ENCODE measurements around the gene DST.

DST gene
- 7.0 to 15.0 (median 11.4) reads per million in 3 donors for total RNA-seq

GRCh38 chr6:56642366-56643261, at the start of gene DST:
TSS of gene DST (minus strand) at chr6:56642889.
- DNase-seq, result no peak
- no peaks in the 10 kb centered on the region for H3K27me3 ChIP-seq (replicated peaks; ENCODE audit: control insufficient read depth, insufficient read depth, low read length, poor library complexity, severe bottlenecking)
- H3K27ac ChIP-seq (ENCODE audit: insufficient read depth, low read length, poor library complexity, severe bottlenecking), result no peak within 1 kb of the TSS
- no peaks in the 10 kb centered on the region for H3K4me1 ChIP-seq (ENCODE audit: control insufficient read depth, insufficient read depth, low read length, poor library complexity, severe bottlenecking)
- no peaks in the 10 kb centered on the region for H3K9me3 ChIP-seq (ENCODE audit: control insufficient read depth, low read length)
- H3K36me3 ChIP-seq (ENCODE audit: control insufficient read depth, insufficient read depth, low read length), result no peaks in the 10 kb centered on the region
- no peak within 1 kb of the TSS for H3K4me3 ChIP-seq (ENCODE audit: insufficient read depth, low read depth, low read length, poor library complexity, severe bottlenecking)

GRCh38 chr6:56691814-56692213, 49.1 kb upstream of the DST start:
- no peaks in the 10 kb centered on the region for H3K27me3 ChIP-seq (replicated peaks; ENCODE audit: control insufficient read depth, insufficient read depth, low read length, poor library complexity, severe bottlenecking)
- H3K4me1 ChIP-seq (ENCODE audit: control insufficient read depth, insufficient read depth, low read length, poor library complexity, severe bottlenecking), result no peaks in the 10 kb centered on the region
- H3K27ac ChIP-seq (ENCODE audit: insufficient read depth, low read length, poor library complexity, severe bottlenecking), result no peak overlapping the region
- H3K9me3 ChIP-seq (ENCODE audit: control insufficient read depth, low read length), result no peaks in the 10 kb centered on the region
- DNase-seq, result no peak
- no peak overlapping the region for H3K4me3 ChIP-seq (ENCODE audit: insufficient read depth, low read depth, low read length, poor library complexity, severe bottlenecking)
- no peaks in the 10 kb centered on the region for H3K36me3 ChIP-seq (ENCODE audit: control insufficient read depth, insufficient read depth, low read length)

- H3K9me3 ChIP-seq (ENCODE audit: control insufficient read depth, low read length), result no peaks in the 10 kb centered on the region
- no peak overlapping the region for H3K27ac ChIP-seq (ENCODE audit: insufficient read depth, low read length, poor library complexity, severe bottlenecking)
- no peaks in the 10 kb centered on the region for H3K27me3 ChIP-seq (replicated peaks; ENCODE audit: control insufficient read depth, insufficient read depth, low read length, poor library complexity, severe bottlenecking)
- DNase-seq, result no peak
- H3K4me1 ChIP-seq (ENCODE audit: control insufficient read depth, insufficient read depth, low read length, poor library complexity, severe bottlenecking), result no peaks in the 10 kb centered on the region
- no peak overlapping the region for H3K4me3 ChIP-seq (ENCODE audit: insufficient read depth, low read depth, low read length, poor library complexity, severe bottlenecking)
- no peaks in the 10 kb centered on the region for H3K36me3 ChIP-seq (ENCODE audit: control insufficient read depth, insufficient read depth, low read length)
Measured at GRCh38 chr6:56691286-56691595, 48.6 kb upstream of the DST start.

GRCh38 chr6:56690519-56691285, 48.0 kb upstream of the DST start:
- H3K4me1 ChIP-seq (ENCODE audit: control insufficient read depth, insufficient read depth, low read length, poor library complexity, severe bottlenecking), result no peaks in the 10 kb centered on the region
- DNase-seq, result no peak
- H3K27me3 ChIP-seq (replicated peaks; ENCODE audit: control insufficient read depth, insufficient read depth, low read length, poor library complexity, severe bottlenecking), result no peaks in the 10 kb centered on the region
- no peaks in the 10 kb centered on the region for H3K9me3 ChIP-seq (ENCODE audit: control insufficient read depth, low read length)
- no peak overlapping the region for H3K4me3 ChIP-seq (ENCODE audit: insufficient read depth, low read depth, low read length, poor library complexity, severe bottlenecking)
- no peaks in the 10 kb centered on the region for H3K36me3 ChIP-seq (ENCODE audit: control insufficient read depth, insufficient read depth, low read length)
- no peak overlapping the region for H3K27ac ChIP-seq (ENCODE audit: insufficient read depth, low read length, poor library complexity, severe bottlenecking)

- no peak overlapping the region for H3K4me3 ChIP-seq (ENCODE audit: insufficient read depth, low read depth, low read length, poor library complexity, severe bottlenecking)
- H3K4me1 ChIP-seq (ENCODE audit: control insufficient read depth, insufficient read depth, low read length, poor library complexity, severe bottlenecking), result no peaks in the 10 kb centered on the region
- no peak for DNase-seq
- H3K27me3 ChIP-seq (replicated peaks; ENCODE audit: control insufficient read depth, insufficient read depth, low read length, poor library complexity, severe bottlenecking), result no peaks in the 10 kb centered on the region
- H3K27ac ChIP-seq (ENCODE audit: insufficient read depth, low read length, poor library complexity, severe bottlenecking), result no peak overlapping the region
- H3K36me3 ChIP-seq (ENCODE audit: control insufficient read depth, insufficient read depth, low read length), result no peaks in the 10 kb centered on the region
- no peaks in the 10 kb centered on the region for H3K9me3 ChIP-seq (ENCODE audit: control insufficient read depth, low read length)
Measured at GRCh38 chr6:56689663-56690062, 47.0 kb upstream of the DST start.

- DNase-seq, result no peak
- H3K27me3 ChIP-seq (replicated peaks; ENCODE audit: control insufficient read depth, insufficient read depth, low read length, poor library complexity, severe bottlenecking), result no peaks in the 10 kb centered on the region
- H3K4me3 ChIP-seq (ENCODE audit: insufficient read depth, low read depth, low read length, poor library complexity, severe bottlenecking), result no peak overlapping the region
- H3K27ac ChIP-seq (ENCODE audit: insufficient read depth, low read length, poor library complexity, severe bottlenecking), result no peak overlapping the region
- H3K4me1 ChIP-seq (ENCODE audit: control insufficient read depth, insufficient read depth, low read length, poor library complexity, severe bottlenecking), result no peaks in the 10 kb centered on the region
- H3K9me3 ChIP-seq (ENCODE audit: control insufficient read depth, low read length), result no peaks in the 10 kb centered on the region
- no peaks in the 10 kb centered on the region for H3K36me3 ChIP-seq (ENCODE audit: control insufficient read depth, insufficient read depth, low read length)
Measured at GRCh38 chr6:56689114-56689513, 46.4 kb upstream of the DST start.

GRCh38 chr6:56688521-56688920, 45.8 kb upstream of the DST start:
- no peak overlapping the region for H3K4me3 ChIP-seq (ENCODE audit: insufficient read depth, low read depth, low read length, poor library complexity, severe bottlenecking)
- H3K36me3 ChIP-seq (ENCODE audit: control insufficient read depth, insufficient read depth, low read length), result no peaks in the 10 kb centered on the region
- no peak overlapping the region for H3K27ac ChIP-seq (ENCODE audit: insufficient read depth, low read length, poor library complexity, severe bottlenecking)
- H3K9me3 ChIP-seq (ENCODE audit: control insufficient read depth, low read length), result no peaks in the 10 kb centered on the region
- no peak for DNase-seq
- no peaks in the 10 kb centered on the region for H3K27me3 ChIP-seq (replicated peaks; ENCODE audit: control insufficient read depth, insufficient read depth, low read length, poor library complexity, severe bottlenecking)
- H3K4me1 ChIP-seq (ENCODE audit: control insufficient read depth, insufficient read depth, low read length, poor library complexity, severe bottlenecking), result no peaks in the 10 kb centered on the region

GRCh38 chr6:56687551-56687950, 44.9 kb upstream of the DST start:
- Histone ChIP-seq H3K4me1 (ENCODE audit: control insufficient read depth, insufficient read depth, low read length, poor library complexity, severe bottlenecking) (no peaks in the 10 kb centered on the region), H3K9me3 (ENCODE audit: control insufficient read depth, low read length) (no peaks in the 10 kb centered on the region)

GRCh38 chr6:56686429-56686828, 43.7 kb upstream of the DST start:
- Histone ChIP-seq H3K4me3 (ENCODE audit: insufficient read depth, low read depth, low read length, poor library complexity, severe bottlenecking) (no peak overlapping the region), H3K27ac (ENCODE audit: insufficient read depth, low read length, poor library complexity, severe bottlenecking) (no peak overlapping the region), H3K27me3 (replicated peaks; ENCODE audit: control insufficient read depth, insufficient read depth, low read length, poor library complexity, severe bottlenecking) (no peaks in the 10 kb centered on the region), H3K36me3 (ENCODE audit: control insufficient read depth, insufficient read depth, low read length) (no peaks in the 10 kb centered on the region), H3K9me3 (ENCODE audit: control insufficient read depth, low read length) (no peaks in the 10 kb centered on the region), H3K4me1 (ENCODE audit: control insufficient read depth, insufficient read depth, low read length, poor library complexity, severe bottlenecking) (no peaks in the 10 kb centered on the region)
- DNase-seq, result no peak

More at GRCh38 chr6:56687551-56687950, 44.9 kb upstream of the DST start:
- Histone ChIP-seq H3K27me3 (replicated peaks; ENCODE audit: control insufficient read depth, insufficient read depth, low read length, poor library complexity, severe bottlenecking) (no peaks in the 10 kb centered on the region), H3K4me3 (ENCODE audit: insufficient read depth, low read depth, low read length, poor library complexity, severe bottlenecking) (no peak overlapping the region), H3K36me3 (ENCODE audit: control insufficient read depth, insufficient read depth, low read length) (no peaks in the 10 kb centered on the region), H3K27ac (ENCODE audit: insufficient read depth, low read length, poor library complexity, severe bottlenecking) (no peak overlapping the region)
- no peak for DNase-seq

GRCh38 chr6:56685994-56686393, 43.3 kb upstream of the DST start:
- H3K9me3 ChIP-seq (ENCODE audit: control insufficient read depth, low read length), result no peaks in the 10 kb centered on the region
- no peak overlapping the region for H3K27ac ChIP-seq (ENCODE audit: insufficient read depth, low read length, poor library complexity, severe bottlenecking)
- no peak overlapping the region for H3K4me3 ChIP-seq (ENCODE audit: insufficient read depth, low read depth, low read length, poor library complexity, severe bottlenecking)
- DNase-seq, result no peak
- H3K27me3 ChIP-seq (replicated peaks; ENCODE audit: control insufficient read depth, insufficient read depth, low read length, poor library complexity, severe bottlenecking), result no peaks in the 10 kb centered on the region
- H3K36me3 ChIP-seq (ENCODE audit: control insufficient read depth, insufficient read depth, low read length), result no peaks in the 10 kb centered on the region
- no peaks in the 10 kb centered on the region for H3K4me1 ChIP-seq (ENCODE audit: control insufficient read depth, insufficient read depth, low read length, poor library complexity, severe bottlenecking)

All from effector memory CD4-positive, alpha-beta T cell (primary cell).